LHCN-M2 (cell line): Measurements from ENCODE around the gene PLEKHS1. TPM values are rescaled to one million over a fixed set of nuclear protein-coding genes. Genes with fewer than 3 reads are reported as not detected.
"Not testable (repeated sequence)": the region's sequence is repeated elsewhere in the genome, so short reads cannot be mapped to it uniquely, and the experiment has no call there.

Experiments
- DNase-seq: peaks from one replicate; pipeline ENCODE4 v3.0.0-alpha.2; 2012; ENCODE audit warnings: low read depth
- total RNA-seq: library from RNA; depleted of rRNA; stranded (reverse); fragments of >200 nt; gene quantifications from 2 replicates; pipeline ENCODE4 v1.2.3, GENCODE V29; 2014; rRNA removed

Gene PLEKHS1
- total RNA-seq, 1 experiment from 2014 or later: not detected

GRCh38 chr10:113788604-113789083, 37.2 kb downstream of the PLEKHS1 start:
- peak; percentile 95 for DNase-seq

- no peak for DNase-seq
Measured at GRCh38 chr10:113791691-113792090, 40.2 kb downstream of the PLEKHS1 start.

GRCh38 chr10:113801569-113801968, 50.1 kb downstream of the PLEKHS1 start:
- no peak for DNase-seq

- DNase-seq: no peak
Measured at GRCh38 chr10:113802997-113803396, 51.5 kb downstream of the PLEKHS1 start.

- no peak for DNase-seq
Measured at GRCh38 chr10:113806503-113806902, 55.0 kb downstream of the PLEKHS1 start.

GRCh38 chr10:113808168-113808567, 56.7 kb downstream of the PLEKHS1 start:
- no peak for DNase-seq

- DNase-seq: not testable (repeated sequence)
Measured at GRCh38 chr10:113814700-113815099, 63.2 kb downstream of the PLEKHS1 start.

GRCh38 chr10:113819989-113820388, 68.5 kb downstream of the PLEKHS1 start:
- no peak for DNase-seq

GRCh38 chr10:113820507-113820906, 69.0 kb downstream of the PLEKHS1 start:
- no peak for DNase-seq

GRCh38 chr10:113821306-113821705, 69.8 kb downstream of the PLEKHS1 start:
- DNase-seq: not testable (repeated sequence)

- DNase-seq: no peak
Measured at GRCh38 chr10:113822174-113822573, 70.7 kb downstream of the PLEKHS1 start.

- DNase-seq: no peak
Measured at GRCh38 chr10:113823389-113823788, 71.9 kb downstream of the PLEKHS1 start.

- DNase-seq: no peak
Measured at GRCh38 chr10:113825791-113826190, 74.3 kb downstream of the PLEKHS1 start.

- not testable (repeated sequence) for DNase-seq
Measured at GRCh38 chr10:113828567-113828966, 77.1 kb downstream of the PLEKHS1 start.

Other genes starting within 250 kb of the PLEKHS1 start
- not detected in 2 replicates for gene HABP2, start 198.6 kb upstream of the PLEKHS1 start, total RNA-seq
- gene NRAP, start 87.6 kb upstream of the PLEKHS1 start, total RNA-seq: 0.06 TPM in 1 of 2 replicates, not detected in the other
- gene CASP7, start 71.8 kb upstream of the PLEKHS1 start, total RNA-seq: 25.8 and 35.5 TPM in 2 replicates
- gene DCLRE1A, start 102.4 kb downstream of the PLEKHS1 start, total RNA-seq: 6.3 and 6.8 TPM in 2 replicates
- 18.5 and 19.2 TPM in 2 replicates for gene NHLRC2, start 103.0 kb downstream of the PLEKHS1 start, total RNA-seq